ENCODE results near the gene SLAMF1. TPM values are rescaled to one million over a fixed set of nuclear protein-coding genes. Genes with fewer than 3 reads are reported as not detected.
A peak's percentile ranks its signal among the peaks of the same experiment; 100 is the strongest.

Gene SLAMF1
- total and polyA plus RNA-seq, 11 donors, result 0.14 to 4.3 (median 0.60) TPM; not detected in 5

- H3K36me3 ChIP-seq, result no peaks in the 10 kb centered on the region
- H3K4me1 ChIP-seq, result peaks cover 0 to 37% (median 0%) of the 10 kb centered on the region in 12 donors
- intact Hi-C loops (cut with DNase I), result no loop called here
- peaks cover 0 to 5% (median 0%) of the 10 kb centered on the region in 12 donors for H3K9me3 ChIP-seq
- H3K4me3 ChIP-seq, result no peak overlapping the region
- H3K27ac ChIP-seq, result no peak overlapping the region
- ATAC-seq (no peak), DNase-seq (no peak)
- no peak for TF ChIP-seq CTCF (IDR thresholded peaks at IDR 0.05)
- no peak for TF ChIP-seq POLR2A (IDR thresholded peaks at IDR 0.05)
- peaks cover 0 to 5% (median 0%) of the 10 kb centered on the region in 9 donors for H3K27me3 ChIP-seq
- 87 to 93% (median 92%) methylated on average over 5 of the region's 5 CpGs for WGBS, 4 donors
These were observed 25.8 kb downstream of the SLAMF1 start for GRCh38 chr1:160620942-160621632.

- H3K4me1 ChIP-seq, result peaks cover 0 to 24% (median 0%) of the 10 kb centered on the region in 12 donors
- intact Hi-C loops (cut with DNase I), result no loop called here
- DNase-seq, result no peak
These were observed 27.0 kb downstream of the SLAMF1 start for GRCh38 chr1:160619742-160620277.

DNA sequence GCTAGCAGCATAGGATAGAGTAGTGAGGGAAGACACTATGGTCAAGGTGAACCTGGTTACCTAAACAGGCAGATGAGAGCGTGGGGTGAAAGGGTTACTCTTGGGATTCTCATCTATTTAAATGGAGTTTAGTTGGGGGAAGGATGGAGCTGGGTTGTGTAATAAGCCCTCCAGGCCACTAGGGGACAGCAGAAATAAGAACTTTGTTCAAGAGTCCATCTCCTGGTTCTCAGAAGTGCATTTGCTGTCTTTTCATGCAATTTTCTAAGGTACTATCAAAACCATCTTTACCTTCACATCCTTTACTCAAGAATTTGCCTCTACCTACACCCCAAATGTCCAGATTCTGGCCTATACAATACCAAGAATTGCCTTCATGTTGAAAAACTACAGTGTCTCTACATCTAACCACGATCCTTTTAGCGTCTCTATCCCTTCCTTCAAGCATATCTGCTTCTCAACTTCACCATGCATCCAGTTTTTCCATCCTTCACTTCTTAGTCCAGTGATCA is 28.0 kb downstream of the SLAMF1 start:
- TF ChIP-seq CTCF (IDR thresholded peaks at IDR 0.05) (peak in 10 of 12 donors; percentile 21 to 54 (median 44)), POLR2A (IDR thresholded peaks at IDR 0.05) (no peak)
- intact Hi-C loops (cut with DNase I), result no loop called here
- no peak for ATAC-seq

More at GRCh38 chr1:160619742-160620277, 27.0 kb downstream of the SLAMF1 start:
- peaks cover 0 to 5% (median 0%) of the 10 kb centered on the region in 12 donors for H3K9me3 ChIP-seq
- no peak for TF ChIP-seq POLR2A (IDR thresholded peaks at IDR 0.05)
- TF ChIP-seq CTCF (IDR thresholded peaks at IDR 0.05), result no peak
- H3K36me3 ChIP-seq, result no peaks in the 10 kb centered on the region
- peaks cover 0 to 5% (median 0%) of the 10 kb centered on the region in 9 donors for H3K27me3 ChIP-seq
- H3K27ac ChIP-seq, result no peak overlapping the region
- 80 to 85% (median 84%) methylated on average over 4 of the region's 4 CpGs for WGBS, 4 donors
- no peak overlapping the region for H3K4me3 ChIP-seq
- ATAC-seq, result no peak

DNA sequence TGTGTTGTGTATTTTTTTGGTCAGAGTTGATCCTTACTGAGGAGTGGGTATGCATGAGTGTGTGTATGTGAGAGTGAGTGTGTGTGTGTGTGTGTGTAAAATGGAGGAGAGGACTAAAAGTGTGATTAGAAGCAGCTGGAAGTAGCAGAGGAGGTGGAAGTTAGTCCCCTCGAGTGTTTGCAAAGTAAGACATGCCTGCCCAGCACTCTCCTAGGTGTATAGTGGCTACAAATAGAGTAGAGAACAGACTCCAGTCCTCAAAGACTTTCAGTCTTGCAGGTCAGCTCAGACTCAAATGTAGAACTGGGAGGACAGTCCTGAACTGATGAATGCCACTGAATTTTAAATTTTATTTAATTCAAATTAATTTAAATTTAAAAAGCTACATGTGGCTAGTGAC is 28.5 kb downstream of the SLAMF1 start:
- ATAC-seq (no peak), DNase-seq (no peak)
- Histone ChIP-seq H3K27me3 (peaks cover 0 to 6% (median 0%) of the 10 kb centered on the region in 9 donors), H3K27ac (no peak overlapping the region), H3K4me3 (no peak overlapping the region), H3K4me1 (peaks cover 0 to 12% (median 0%) of the 10 kb centered on the region in 12 donors), H3K36me3 (no peaks in the 10 kb centered on the region), H3K9me3 (peaks cover 0 to 5% (median 0%) of the 10 kb centered on the region in 12 donors)
- intact Hi-C loops (cut with DNase I), result no loop called here
- 61 to 70% (median 66%) methylated on average over 1 of the region's 1 CpG for WGBS, 4 donors
- TF ChIP-seq POLR2A (IDR thresholded peaks at IDR 0.05) (no peak), CTCF (IDR thresholded peaks at IDR 0.05) (no peak)

More for the DNA sequence above, 28.0 kb downstream of the SLAMF1 start:
- Histone ChIP-seq H3K27ac (no peak overlapping the region), H3K4me1 (peaks cover 0 to 17% (median 0%) of the 10 kb centered on the region in 12 donors), H3K36me3 (no peaks in the 10 kb centered on the region), H3K9me3 (peaks cover 0 to 5% (median 0%) of the 10 kb centered on the region in 12 donors), H3K27me3 (peaks cover 0 to 7% (median 0%) of the 10 kb centered on the region in 9 donors), H3K4me3 (no peak overlapping the region)
- no peak for DNase-seq
- WGBS, 4 donors, result 89 to 95% (median 93%) methylated on average over 3 of the region's 3 CpGs
